HG03060 (cell line): ENCODE measurements around the gene INO80E.

Experiments
- ATAC-seq: cut with Tn5 transposase; IDR thresholded peaks from one replicate; pipeline ENCODE4 v1.9.1; 2021; ENCODE audit warnings: low read depth, moderate number of reproducible peaks; ENCODE audit not compliant: unreplicated experiment

The INO80E gene

DNA sequence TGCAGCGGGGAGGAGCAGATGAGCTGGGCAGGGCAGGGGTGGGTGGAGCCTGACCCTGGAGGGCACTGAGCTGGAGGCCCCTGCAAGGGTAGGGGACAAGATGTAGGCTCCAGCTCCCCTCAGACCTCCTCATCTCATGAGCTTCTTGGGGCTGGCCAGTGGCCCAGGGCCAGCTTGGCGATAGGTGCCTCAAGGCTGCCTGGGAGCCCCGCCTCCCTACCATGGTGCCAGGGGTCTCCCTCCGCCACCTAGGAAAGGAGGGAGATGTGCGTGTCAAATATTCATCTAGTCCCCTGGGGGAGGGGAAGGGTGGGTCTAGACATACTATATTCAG is 4.5 kb upstream of the INO80E start:
- no peak for ATAC-seq

DNA sequence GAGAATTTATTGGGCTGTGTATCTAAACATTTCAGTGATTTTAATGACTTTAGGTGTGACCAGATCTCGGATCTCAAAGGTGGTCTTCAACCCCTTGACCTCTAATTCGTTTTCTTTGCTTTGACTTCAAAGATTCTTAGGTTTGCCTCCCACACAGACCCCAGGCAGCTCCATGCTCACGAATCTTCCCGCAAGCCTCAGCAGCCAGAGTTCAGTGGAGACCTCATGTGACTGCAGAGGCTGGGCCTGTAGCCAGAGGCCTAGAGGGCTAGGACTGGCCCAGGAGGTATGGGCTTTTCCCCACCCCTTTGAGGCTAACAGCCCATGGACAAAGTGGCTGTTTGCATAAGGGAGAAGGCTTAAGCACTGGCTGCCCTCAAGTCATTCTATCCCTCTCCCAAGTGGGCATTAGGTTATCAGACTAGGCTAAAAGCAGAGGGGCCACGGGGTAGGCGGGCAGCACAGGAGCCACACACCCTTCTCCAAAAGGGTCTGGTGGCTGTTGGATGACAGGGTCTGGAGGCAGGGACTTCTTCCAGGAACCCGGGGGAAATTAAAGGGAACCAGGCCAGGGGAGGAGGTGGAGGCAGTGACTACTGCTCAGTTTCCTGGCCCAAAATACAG is 3.6 kb upstream of the INO80E start:
- ATAC-seq, result no peak

GRCh38 chr16:29993191-29993902 is 2.7 kb upstream of the INO80E start:
- no peak for ATAC-seq

GRCh38 chr16:29993903-29994599 is 2.0 kb upstream of the INO80E start:
- ATAC-seq, result no peak

GRCh38 chr16:29994600-29995323 is 1.3 kb upstream of the INO80E start:
- no peak for ATAC-seq

DNA sequence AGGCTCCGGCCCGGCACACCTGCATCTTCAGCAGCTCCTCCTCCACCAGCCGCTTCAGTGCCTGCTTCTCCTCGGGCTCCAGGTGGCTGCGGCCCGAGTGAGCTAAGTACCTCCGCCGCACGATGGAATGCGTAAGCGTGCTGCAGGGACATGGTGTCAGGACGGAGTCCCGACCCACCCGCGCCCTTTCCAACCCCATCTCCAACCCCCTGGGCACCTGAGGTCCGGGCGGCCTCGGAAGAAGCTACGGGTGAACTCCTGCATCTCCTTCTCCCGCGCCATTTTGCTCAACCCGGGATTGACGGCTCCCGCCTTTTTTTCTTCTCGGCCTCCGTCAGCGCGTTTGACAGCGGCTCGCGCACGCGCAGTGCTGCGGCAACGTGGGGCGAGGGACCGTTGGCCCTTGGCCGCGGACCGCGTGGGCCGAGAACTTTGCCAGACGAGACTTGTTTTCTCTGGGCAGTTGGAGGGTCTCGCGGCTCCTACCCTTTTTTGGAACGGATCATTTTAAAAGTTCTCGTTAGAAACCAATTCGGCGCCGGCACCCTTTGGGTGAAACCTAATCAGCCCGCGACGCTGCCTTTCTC is 624 bp upstream of the INO80E start, which contains the start of gene HIRIP3:
Gene HIRIP3, minus strand, starts transcription at position 294 of the 587 bp plus-strand sequence. Its CDS starts 12 bp downstream, at position 282.
- ATAC-seq, result peak; percentile 19

GRCh38 chr16:29996766-29997250 is 767 bp downstream of the INO80E start:
- ATAC-seq, result no peak

DNA sequence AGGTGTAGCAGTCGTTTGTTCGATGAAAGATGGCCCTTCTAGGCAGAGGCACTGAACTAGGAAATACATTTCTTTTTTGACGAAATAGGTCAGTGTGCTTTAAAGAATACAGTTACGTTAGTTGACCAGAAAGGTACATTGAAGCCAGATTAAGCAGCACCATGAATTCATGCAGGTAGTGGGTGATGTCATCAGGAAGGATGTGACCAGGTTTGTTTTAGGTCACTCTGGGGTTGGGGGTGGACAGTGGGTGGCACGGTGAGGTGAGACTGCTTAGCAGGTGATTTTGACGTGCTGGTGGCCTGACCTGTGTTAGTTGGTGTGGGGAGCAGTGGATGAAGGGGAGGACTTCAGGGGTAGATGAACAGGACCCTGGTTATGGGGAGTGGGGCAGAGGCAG is 3.6 kb downstream of the INO80E start:
- no peak for ATAC-seq

GRCh38 chr16:30000735-30001631 is 4.9 kb downstream of the INO80E start:
- no peak for ATAC-seq

DNA sequence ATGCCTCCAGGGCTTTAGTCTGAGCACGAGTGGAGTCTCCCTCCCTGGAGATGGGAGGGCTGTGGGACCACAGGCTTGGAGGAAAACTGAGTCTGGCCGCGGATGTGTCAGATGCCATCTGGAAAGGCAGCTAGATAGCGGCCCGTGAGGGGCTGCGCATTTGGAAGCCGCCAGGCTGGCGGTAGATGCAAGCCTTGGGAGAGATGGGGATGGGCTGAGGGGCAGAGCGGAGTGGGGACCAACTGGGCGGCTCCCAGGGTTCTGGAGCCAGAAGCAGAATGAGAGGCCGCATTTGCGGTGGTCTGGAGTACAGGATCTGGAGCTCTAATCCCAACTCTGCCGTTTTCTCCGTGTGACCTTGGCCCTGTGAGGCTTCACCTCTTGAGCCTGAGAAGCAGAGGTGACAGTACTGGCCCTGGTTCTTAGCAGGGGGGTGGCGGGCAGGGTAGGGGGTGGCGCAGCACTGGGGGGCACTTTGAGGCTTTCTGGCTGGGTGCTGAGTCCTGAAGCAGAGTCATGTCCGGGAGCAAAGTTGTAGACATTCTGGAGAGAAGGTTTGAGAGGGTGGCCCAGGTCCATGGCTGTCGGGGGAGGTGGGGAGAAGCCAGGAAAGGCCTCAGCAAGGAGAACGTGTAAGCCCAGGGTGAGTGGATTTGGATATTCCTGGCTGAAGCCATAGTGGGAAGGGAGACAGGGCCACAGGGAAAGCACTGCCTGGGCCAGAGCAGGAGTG is 6.7 kb downstream of the INO80E start:
- no peak for ATAC-seq

- no peak for ATAC-seq
Measured at GRCh38 chr16:30003670-30004423, 7.8 kb downstream of the INO80E start.

DNA sequence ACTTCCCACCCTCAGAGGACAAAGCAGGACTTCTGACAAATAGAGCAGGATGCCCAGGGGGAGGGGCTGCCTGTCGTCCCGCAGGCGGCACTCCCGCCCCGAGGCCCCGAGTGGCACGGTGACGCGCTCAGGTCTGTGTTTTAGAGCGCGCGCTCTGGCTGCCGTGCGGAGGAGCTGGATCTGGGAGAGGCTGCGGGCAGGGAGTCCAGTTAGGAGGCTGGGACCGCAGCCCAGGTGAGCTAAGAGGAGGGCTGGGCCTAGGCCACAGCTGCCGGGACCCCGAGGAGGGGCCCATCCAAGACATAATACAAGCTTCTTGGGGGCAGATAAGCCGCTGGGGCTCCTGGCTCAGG is 8.4 kb downstream of the INO80E start:
- ATAC-seq, result no peak

- no peak for ATAC-seq
Measured at GRCh38 chr16:30004811-30005242, 8.8 kb downstream of the INO80E start.

- ATAC-seq, result no peak
Measured at GRCh38 chr16:30005341-30006094, 9.5 kb downstream of the INO80E start.

DNA sequence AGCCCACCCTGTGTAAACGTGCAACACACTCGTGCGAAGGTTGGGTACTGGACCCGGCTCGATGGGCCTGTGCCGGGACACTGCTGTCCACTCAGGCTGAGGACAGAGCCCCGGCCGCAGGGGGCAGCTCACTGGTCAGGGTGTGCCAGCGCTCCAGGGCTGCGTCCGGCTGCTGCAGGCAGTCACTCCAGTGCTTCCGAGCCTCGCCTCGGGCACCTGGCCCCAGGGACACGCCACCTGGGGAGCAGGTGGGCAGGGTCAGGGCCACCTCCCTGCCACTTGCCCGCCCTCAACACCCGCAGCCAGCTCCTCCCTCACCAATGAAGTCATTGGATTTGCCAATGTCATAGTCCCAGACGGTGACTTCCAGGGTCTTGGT is 10.0 kb downstream of the INO80E start:
- ATAC-seq, result no peak

GRCh38 chr16:30006659-30007377 is 10.8 kb downstream of the INO80E start:
- ATAC-seq, result no peak

- ATAC-seq, result no peak
Measured at GRCh38 chr16:30007378-30007895, 11.4 kb downstream of the INO80E start.
